HG03064 (cell line): ENCODE data around the gene KRTAP4-8.
"Not testable (repeated sequence)": the region's sequence is repeated elsewhere in the genome, so short reads cannot be mapped to it uniquely, and the experiment has no call there.

Source experiments
- ATAC-seq: cut with Tn5 transposase; IDR thresholded peaks from one replicate; pipeline ENCODE4 v1.9.1; 2021; ENCODE audit warnings: low read depth; ENCODE audit not compliant: unreplicated experiment

Gene KRTAP4-8

GRCh38 chr17:41098042-41098441 is at the start of gene KRTAP4-8:
Gene KRTAP4-8, minus strand, starts transcription at chr17:41098142. Its CDS starts 58 bp downstream, at chr17:41098084.
- no peak for ATAC-seq

GRCh38 chr17:41145261-41145660 is 47.3 kb upstream of the KRTAP4-8 start:
- ATAC-seq, result no peak

- no peak for ATAC-seq
Measured at GRCh38 chr17:41144846-41145245, 46.9 kb upstream of the KRTAP4-8 start.

GRCh38 chr17:41141361-41141760 is 43.4 kb upstream of the KRTAP4-8 start:
- no peak for ATAC-seq

GRCh38 chr17:41140360-41141131 is 42.6 kb upstream of the KRTAP4-8 start, which contains the start of gene KRTAP4-6:
Gene KRTAP4-6, minus strand, starts transcription at chr17:41140544. Its CDS starts 57 bp downstream, at chr17:41140487.
- no peak for ATAC-seq

GRCh38 chr17:41139865-41140264 is 41.9 kb upstream of the KRTAP4-8 start:
- ATAC-seq, result not testable (repeated sequence)

GRCh38 chr17:41133880-41134735 is 36.2 kb upstream of the KRTAP4-8 start:
- no peak for ATAC-seq

GRCh38 chr17:41131979-41132378 is 34.0 kb upstream of the KRTAP4-8 start:
- ATAC-seq, result no peak

GRCh38 chr17:41127371-41127770 is 29.4 kb upstream of the KRTAP4-8 start:
- no peak for ATAC-seq

GRCh38 chr17:41126412-41126811 is 28.5 kb upstream of the KRTAP4-8 start:
- ATAC-seq, result no peak

GRCh38 chr17:41125064-41125463 is 27.1 kb upstream of the KRTAP4-8 start:
- ATAC-seq, result no peak

- not testable (repeated sequence) for ATAC-seq
Measured at GRCh38 chr17:41123991-41124371, 26.0 kb upstream of the KRTAP4-8 start, which contains the start of gene KRTAP4-12. Gene KRTAP4-12, minus strand, starts transcription at chr17:41124182. Its CDS starts 60 bp downstream, at chr17:41124122.

GRCh38 chr17:41123292-41123990 is 25.5 kb upstream of the KRTAP4-8 start:
- not testable (repeated sequence) for ATAC-seq

GRCh38 chr17:41121742-41122141 is 23.8 kb upstream of the KRTAP4-8 start:
- ATAC-seq, result no peak

- not testable (repeated sequence) for ATAC-seq
Measured at GRCh38 chr17:41119696-41120690, 22.1 kb upstream of the KRTAP4-8 start.

- no peak for ATAC-seq
Measured at GRCh38 chr17:41118721-41119120, 20.8 kb upstream of the KRTAP4-8 start.

- not testable (repeated sequence) for ATAC-seq
Measured at GRCh38 chr17:41117846-41118386, 20.0 kb upstream of the KRTAP4-8 start, which contains the start of gene KRTAP4-11. Gene KRTAP4-11, minus strand, starts transcription at chr17:41118373. Its CDS starts 58 bp downstream, at chr17:41118315.

- ATAC-seq, result no peak
Measured at GRCh38 chr17:41116297-41116696, 18.4 kb upstream of the KRTAP4-8 start.
